ENCODE results near the gene CNNM1.

- no peak for TF ChIP-seq POLR2A (IDR thresholded peaks at IDR 0.05; ENCODE audit: low read length)
- no peak for TF ChIP-seq GATA1 (IDR thresholded peaks at IDR 0.05; ENCODE audit: low read depth, low read length)
Observed at GRCh38 chr10:99432047-99432446, 102.9 kb downstream of the CNNM1 start.

All from erythroblast (primary cell).